ENCODE results near the gene TOGARAM1. TPM values are rescaled to one million over a fixed set of nuclear protein-coding genes. Genes with fewer than 3 reads are reported as not detected.

Gene TOGARAM1
- total and polyA plus RNA-seq, 2 donors (not counting 3 experiments of a cell fraction or from before 2014, with no cell fraction given), result 4.2 to 13.8 TPM

GRCh38 chr14:44968714-44969113 lies 6.7 kb downstream of the TOGARAM1 start:
- no peak overlapping the region for H3K4me2 ChIP-seq (ENCODE audit: insufficient read depth, low read length)
- no peak overlapping the region for H3K27ac ChIP-seq (ENCODE audit: insufficient read depth, low read depth, low read length)
- FAIRE-seq (no peak), DNase-seq (ENCODE audit: low read depth, low spot score) (no peak)
- BruUV-seq (replicated peaks), result no TSS peak
- no peaks in the 10 kb centered on the region for H3K36me3 ChIP-seq (ENCODE audit: control insufficient read depth in 2 of 2, extremely low read depth in 1 of 2, insufficient read depth in 2 of 2, low read length in 2 of 2)
- no peak overlapping the region for H3K9ac ChIP-seq (replicated peaks; ENCODE audit: extremely low read depth, insufficient read depth, low read length)
- TF ChIP-seq POLR2A (IDR thresholded peaks at IDR 0.05; ENCODE audit: low read depth, low read length), result no peak
- intact Hi-C loops (cut with micrococcal nuclease) (no loop called here), dilution Hi-C loops (cut with MboI; ENCODE audit: extremely low pct_ligation_motif_present, low sequenced_read_pairs) (no loop called here)
- H2AFZ ChIP-seq (ENCODE audit: low read depth, low read length), result no peak overlapping the region
- no peaks in the 10 kb centered on the region for H3K9me3 ChIP-seq (replicated peaks; ENCODE audit: control insufficient read depth, insufficient read depth, low read length)
- no peaks in the 10 kb centered on the region for H4K20me1 ChIP-seq (replicated peaks; ENCODE audit: control insufficient read depth, extremely low read depth, insufficient read depth, low read length)
- POLR2A ChIA-PET, result no interaction called here
- peaks cover 77% of the 10 kb centered on the region for H3K79me2 ChIP-seq (ENCODE audit: control insufficient read depth, insufficient read depth, low read length)
- CTCF ChIA-PET, result no interaction called here
- H3K4me3 ChIP-seq (replicated peaks in 1 of 3; ENCODE audit: insufficient read depth in 1 of 3, low read depth in 1 of 3, low read length in 3 of 3), result no peak overlapping the region
- no peaks in the 10 kb centered on the region for H3K27me3 ChIP-seq (ENCODE audit: control insufficient read depth in 2 of 2, insufficient read depth in 2 of 2, low read length in 2 of 2)
- no peaks in the 10 kb centered on the region for H3K9me1 ChIP-seq (replicated peaks; ENCODE audit: control insufficient read depth, extremely low read depth, insufficient read depth, low read length)
- peaks cover 22% of the 10 kb centered on the region for H3K4me1 ChIP-seq (ENCODE audit: control insufficient read depth, extremely low read depth, insufficient read depth, low read length)

DNA sequence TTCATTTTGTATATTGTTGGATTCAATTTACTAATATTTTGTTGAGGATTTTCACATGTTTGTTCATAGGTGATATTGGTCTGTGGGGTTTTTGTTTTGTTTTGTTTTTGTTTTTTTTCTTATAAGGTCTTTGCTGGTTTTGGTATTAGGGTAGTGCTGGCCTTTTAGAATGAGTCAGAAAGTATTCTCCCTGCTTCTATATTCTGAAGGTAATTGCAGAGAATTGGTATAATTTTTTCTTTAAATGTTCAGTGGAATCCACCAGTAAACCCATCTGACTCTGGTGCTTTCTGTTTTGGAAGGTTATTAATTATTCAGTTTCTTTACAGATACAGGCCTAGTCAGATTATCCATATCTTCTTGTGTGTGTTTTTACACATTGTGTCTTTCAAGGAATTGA lies 8.9 kb downstream of the TOGARAM1 start:
- TF ChIP-seq MYC (IDR thresholded peaks at IDR 0.05; ENCODE audit: low read depth, low read length) (no peak), EZH2 (IDR thresholded peaks at IDR 0.05; ENCODE audit: borderline replicate concordance, low read depth, low read length, severe bottlenecking) (no peak), GATA2 (IDR thresholded peaks at IDR 0.05; ENCODE audit: insufficient read depth, insufficient read length, low read depth, low read length) (no peak), FOS (IDR thresholded peaks at IDR 0.05; ENCODE audit: borderline replicate concordance, insufficient read depth, low read length) (no peak), JUN (IDR thresholded peaks at IDR 0.05; ENCODE audit: borderline replicate concordance, insufficient read depth, insufficient read length, low read depth) (no peak), POLR2AphosphoS5 (IDR thresholded peaks at IDR 0.05; ENCODE audit: insufficient read depth, low read depth, low read length) (no peak), POLR2A (IDR thresholded peaks at IDR 0.05; ENCODE audit: low read depth, low read length) (no peak)
- TF ChIP-seq, protein P1, sequence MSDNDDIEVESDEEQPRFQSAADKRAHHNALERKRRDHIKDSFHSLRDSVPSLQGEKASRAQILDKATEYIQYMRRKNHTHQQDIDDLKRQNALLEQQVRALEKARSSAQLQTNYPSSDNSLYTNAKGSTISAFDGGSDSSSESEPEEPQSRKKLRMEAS (IDR thresholded peaks at IDR 0.05; ENCODE audit: insufficient read depth, insufficient read length), result no peak

More for the DNA sequence above, 8.9 kb downstream of the TOGARAM1 start:
- ChIA-PET CTCF (no interaction called here), POLR2A (no interaction called here)
- H4K20me1 ChIP-seq (replicated peaks; ENCODE audit: control insufficient read depth, extremely low read depth, insufficient read depth, low read length), result no peaks in the 10 kb centered on the region
- dilution Hi-C loops (cut with MboI; ENCODE audit: extremely low pct_ligation_motif_present, low sequenced_read_pairs) (no loop called here), intact Hi-C loops (cut with micrococcal nuclease) (no loop called here)
- H3K4me1 ChIP-seq (ENCODE audit: control insufficient read depth, extremely low read depth, insufficient read depth, low read length), result peaks cover 10% of the 10 kb centered on the region
- H3K36me3 ChIP-seq (ENCODE audit: control insufficient read depth in 2 of 2, extremely low read depth in 1 of 2, insufficient read depth in 2 of 2, low read length in 2 of 2), result no peaks in the 10 kb centered on the region
- no peak overlapping the region for H3K4me3 ChIP-seq (replicated peaks in 1 of 3; ENCODE audit: insufficient read depth in 1 of 3, low read depth in 1 of 3, low read length in 3 of 3)
- DNase-seq (ENCODE audit: low read depth, low spot score), result no peak
- H2AFZ ChIP-seq (ENCODE audit: low read depth, low read length), result no peak overlapping the region
- no peak overlapping the region for H3K27ac ChIP-seq (ENCODE audit: insufficient read depth, low read depth, low read length)
- no peaks in the 10 kb centered on the region for H3K27me3 ChIP-seq (ENCODE audit: control insufficient read depth in 2 of 2, insufficient read depth in 2 of 2, low read length in 2 of 2)
- H3K9me1 ChIP-seq (replicated peaks; ENCODE audit: control insufficient read depth, extremely low read depth, insufficient read depth, low read length), result no peaks in the 10 kb centered on the region
- H3K79me2 ChIP-seq (ENCODE audit: control insufficient read depth, insufficient read depth, low read length), result peaks cover 65% of the 10 kb centered on the region
- BruUV-seq (replicated peaks), result no TSS peak
- no peak overlapping the region for H3K9ac ChIP-seq (replicated peaks; ENCODE audit: extremely low read depth, insufficient read depth, low read length)
- no peaks in the 10 kb centered on the region for H3K9me3 ChIP-seq (replicated peaks; ENCODE audit: control insufficient read depth, insufficient read depth, low read length)
- FAIRE-seq, result no peak
- H3K4me2 ChIP-seq (ENCODE audit: insufficient read depth, low read length), result no peak overlapping the region

Measured in endothelial cell of umbilical vein (primary cell).